Suprapubic skin (tissue), 4 donors: Measurements from ENCODE around the gene RAB1A.

Experiments used
- POLR2A ChIP-seq, 2 donors: fragments of 450-650 bp; IDR thresholded peaks; one replicate each; pipeline ENCODE4 v1.6.1; 2017; ENCODE audit warnings: antibody characterized with exemption in 2 of 2, mild to moderate bottlenecking in 2 of 2, moderate library complexity in 2 of 2
- POLR2AphosphoS5 ChIP-seq, 3 donors: sonication (generic); formaldehyde crosslinking; IDR thresholded peaks; one replicate each; pipeline ENCODE4 v1.6.1; 2017; ENCODE audit warnings: antibody characterized with exemption in 3 of 3

- TF ChIP-seq POLR2AphosphoS5 (IDR thresholded peaks at IDR 0.05): no peak
- TF ChIP-seq POLR2A (IDR thresholded peaks at IDR 0.05): no peak
Observed at GRCh38 chr2:65071499-65072180, 58.3 kb downstream of the RAB1A start.
